ENCODE results near the gene CERS6. TPM values are rescaled to one million over a fixed set of nuclear protein-coding genes. Genes with fewer than 3 reads are reported as not detected.

Gene CERS6
- total RNA-seq, 1 experiment from 2014 or later = 30.3 TPM

DNA sequence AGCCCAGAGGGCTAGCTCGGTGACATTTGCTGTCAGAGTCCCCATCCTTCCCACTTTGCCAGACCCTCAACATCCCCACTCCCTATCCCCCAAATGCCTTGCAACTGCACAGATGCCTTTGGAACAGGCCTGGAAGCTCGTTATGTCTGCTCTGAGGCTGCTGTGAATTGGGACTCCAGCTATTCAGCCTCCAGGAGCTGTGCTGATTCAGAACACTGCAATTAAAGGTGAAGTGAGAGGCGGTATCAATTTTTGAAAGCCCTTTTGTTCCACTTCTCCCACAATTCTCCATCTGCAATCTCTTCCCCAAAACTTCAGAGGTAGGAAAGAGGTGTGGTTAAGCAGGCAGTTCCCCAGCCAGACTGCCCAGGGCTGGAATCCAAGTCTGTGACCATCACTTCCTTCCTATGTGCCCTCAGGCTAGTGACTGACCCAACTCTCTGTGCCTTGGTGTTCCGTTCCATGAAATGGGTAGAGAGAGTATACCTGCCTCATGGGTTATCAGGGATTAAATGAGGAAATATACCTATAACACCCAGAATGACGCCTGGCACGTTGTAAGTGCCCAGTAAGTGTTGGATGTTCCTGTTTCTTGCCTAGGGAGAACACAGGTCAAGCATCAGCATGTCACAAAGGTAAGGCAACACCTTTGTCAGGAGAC lies 363.9 kb downstream of the CERS6 start:
- H3K4me1 ChIP-seq (ENCODE audit: control insufficient read depth, insufficient read depth, low read length) = no peaks in the 10 kb centered on the region
- H3K27ac ChIP-seq (ENCODE audit: low read length) = no peak overlapping the region
- TF ChIP-seq POLR2AphosphoS5 (IDR thresholded peaks at IDR 0.05; ENCODE audit: low read depth, low read length) (no peak), CTCF (IDR thresholded peaks at IDR 0.05) (no peak), TCF7L2 (IDR thresholded peaks at IDR 0.05; ENCODE audit: low read depth, low read length) (no peak), SIN3A (IDR thresholded peaks at IDR 0.05; ENCODE audit: borderline replicate concordance, insufficient read depth, low read depth, low read length) (no peak)
- TF ChIP-seq, protein P1, sequence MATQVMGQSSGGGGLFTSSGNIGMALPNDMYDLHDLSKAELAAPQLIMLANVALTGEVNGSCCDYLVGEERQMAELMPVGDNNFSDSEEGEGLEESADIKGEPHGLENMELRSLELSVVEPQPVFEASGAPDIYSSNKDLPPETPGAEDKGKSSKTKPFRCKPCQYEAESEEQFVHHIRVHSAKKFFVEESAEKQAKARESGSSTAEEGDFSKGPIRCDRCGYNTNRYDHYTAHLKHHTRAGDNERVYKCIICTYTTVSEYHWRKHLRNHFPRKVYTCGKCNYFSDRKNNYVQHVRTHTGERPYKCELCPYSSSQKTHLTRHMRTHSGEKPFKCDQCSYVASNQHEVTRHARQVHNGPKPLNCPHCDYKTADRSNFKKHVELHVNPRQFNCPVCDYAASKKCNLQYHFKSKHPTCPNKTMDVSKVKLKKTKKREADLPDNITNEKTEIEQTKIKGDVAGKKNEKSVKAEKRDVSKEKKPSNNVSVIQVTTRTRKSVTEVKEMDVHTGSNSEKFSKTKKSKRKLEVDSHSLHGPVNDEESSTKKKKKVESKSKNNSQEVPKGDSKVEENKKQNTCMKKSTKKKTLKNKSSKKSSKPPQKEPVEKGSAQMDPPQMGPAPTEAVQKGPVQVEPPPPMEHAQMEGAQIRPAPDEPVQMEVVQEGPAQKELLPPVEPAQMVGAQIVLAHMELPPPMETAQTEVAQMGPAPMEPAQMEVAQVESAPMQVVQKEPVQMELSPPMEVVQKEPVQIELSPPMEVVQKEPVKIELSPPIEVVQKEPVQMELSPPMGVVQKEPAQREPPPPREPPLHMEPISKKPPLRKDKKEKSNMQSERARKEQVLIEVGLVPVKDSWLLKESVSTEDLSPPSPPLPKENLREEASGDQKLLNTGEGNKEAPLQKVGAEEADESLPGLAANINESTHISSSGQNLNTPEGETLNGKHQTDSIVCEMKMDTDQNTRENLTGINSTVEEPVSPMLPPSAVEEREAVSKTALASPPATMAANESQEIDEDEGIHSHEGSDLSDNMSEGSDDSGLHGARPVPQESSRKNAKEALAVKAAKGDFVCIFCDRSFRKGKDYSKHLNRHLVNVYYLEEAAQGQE (IDR thresholded peaks at IDR 0.05; ENCODE audit: insufficient read depth in 1 of 2, low read depth in 2 of 2, low read length in 1 of 2) = no peak
- ATAC-seq = no peak
- no TSS peak for BruUV-seq (replicated peaks)
- H3K36me3 ChIP-seq (ENCODE audit: control insufficient read depth, insufficient read depth, low read length) = no peaks in the 10 kb centered on the region
- POLR2A ChIA-PET = no interaction called here
- in situ Hi-C loops (cut with HindIII; ENCODE audit: low pct_unique_long_range_greater_than_20kb, low sequenced_read_pairs) (no loop called here), intact Hi-C loops (cut with micrococcal nuclease; ENCODE audit: unreplicated experiment) (no loop called here)
- CTCF ChIA-PET = no interaction called here
- H3K27me3 ChIP-seq (ENCODE audit: control insufficient read depth, insufficient read depth, low read length) = no peaks in the 10 kb centered on the region
- no peaks in the 10 kb centered on the region for H3K9me3 ChIP-seq (ENCODE audit: control insufficient read depth, insufficient read depth, low read depth, low read length)
- no peak for DNase-seq (ENCODE audit: low read depth, low spot score)
- no peak overlapping the region for H3K4me3 ChIP-seq (ENCODE audit: low read depth in 2 of 2, low read length in 2 of 2)

DNA sequence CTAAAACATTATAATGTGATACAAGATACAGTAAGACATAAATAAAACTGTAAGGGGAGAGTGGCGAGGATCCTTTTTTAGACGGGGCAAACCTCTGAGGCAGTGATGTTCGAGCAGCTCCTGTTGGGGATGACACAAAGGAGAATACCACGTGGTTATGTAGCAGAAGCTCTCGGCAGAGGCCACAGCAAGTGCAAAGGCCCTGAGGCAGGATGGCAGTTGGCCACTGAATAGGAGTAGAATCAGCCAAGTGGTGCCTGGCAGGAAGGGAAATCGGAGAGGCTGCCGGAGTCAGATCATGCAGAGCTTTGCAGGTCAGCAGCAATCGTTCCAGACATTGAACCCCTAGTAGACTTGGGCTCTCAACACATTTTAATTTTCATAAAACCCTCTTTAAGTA lies 365.5 kb downstream of the CERS6 start:
- in situ Hi-C loops (cut with HindIII; ENCODE audit: low pct_unique_long_range_greater_than_20kb, low sequenced_read_pairs) = no loop called here
- H3K36me3 ChIP-seq (ENCODE audit: control insufficient read depth, insufficient read depth, low read length) = no peaks in the 10 kb centered on the region

More for the DNA sequence above, 365.5 kb downstream of the CERS6 start:
- DNase-seq (ENCODE audit: low read depth, low spot score) (no peak), ATAC-seq (no peak)
- no TSS peak for BruUV-seq (replicated peaks)
- Histone ChIP-seq H3K27ac (ENCODE audit: low read length) (no peak overlapping the region), H3K27me3 (ENCODE audit: control insufficient read depth, insufficient read depth, low read length) (no peaks in the 10 kb centered on the region), H3K9me3 (ENCODE audit: control insufficient read depth, insufficient read depth, low read depth, low read length) (no peaks in the 10 kb centered on the region), H3K4me3 (ENCODE audit: low read depth in 2 of 2, low read length in 2 of 2) (no peak overlapping the region), H3K4me1 (ENCODE audit: control insufficient read depth, insufficient read depth, low read length) (no peaks in the 10 kb centered on the region)
- no peak for TF ChIP-seq SIN3A (IDR thresholded peaks at IDR 0.05; ENCODE audit: borderline replicate concordance, insufficient read depth, low read depth, low read length)
- TF ChIP-seq, protein P1 (IDR thresholded peaks at IDR 0.05; ENCODE audit: insufficient read depth in 1 of 2, low read depth in 2 of 2, low read length in 1 of 2) = no peak
- no peak for TF ChIP-seq TCF7L2 (IDR thresholded peaks at IDR 0.05; ENCODE audit: low read depth, low read length)
- no peak for TF ChIP-seq POLR2AphosphoS5 (IDR thresholded peaks at IDR 0.05; ENCODE audit: low read depth, low read length)
- TF ChIP-seq CTCF (IDR thresholded peaks at IDR 0.05) = no peak
- ChIA-PET CTCF (no interaction called here), POLR2A (no interaction called here)
- intact Hi-C loops (cut with micrococcal nuclease; ENCODE audit: unreplicated experiment) = no loop called here
